ENCODE data around the gene ELMO1.

- TF ChIP-seq, protein P1, sequence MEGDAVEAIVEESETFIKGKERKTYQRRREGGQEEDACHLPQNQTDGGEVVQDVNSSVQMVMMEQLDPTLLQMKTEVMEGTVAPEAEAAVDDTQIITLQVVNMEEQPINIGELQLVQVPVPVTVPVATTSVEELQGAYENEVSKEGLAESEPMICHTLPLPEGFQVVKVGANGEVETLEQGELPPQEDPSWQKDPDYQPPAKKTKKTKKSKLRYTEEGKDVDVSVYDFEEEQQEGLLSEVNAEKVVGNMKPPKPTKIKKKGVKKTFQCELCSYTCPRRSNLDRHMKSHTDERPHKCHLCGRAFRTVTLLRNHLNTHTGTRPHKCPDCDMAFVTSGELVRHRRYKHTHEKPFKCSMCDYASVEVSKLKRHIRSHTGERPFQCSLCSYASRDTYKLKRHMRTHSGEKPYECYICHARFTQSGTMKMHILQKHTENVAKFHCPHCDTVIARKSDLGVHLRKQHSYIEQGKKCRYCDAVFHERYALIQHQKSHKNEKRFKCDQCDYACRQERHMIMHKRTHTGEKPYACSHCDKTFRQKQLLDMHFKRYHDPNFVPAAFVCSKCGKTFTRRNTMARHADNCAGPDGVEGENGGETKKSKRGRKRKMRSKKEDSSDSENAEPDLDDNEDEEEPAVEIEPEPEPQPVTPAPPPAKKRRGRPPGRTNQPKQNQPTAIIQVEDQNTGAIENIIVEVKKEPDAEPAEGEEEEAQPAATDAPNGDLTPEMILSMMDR (conservative IDR thresholded peaks at IDR 0.05; ENCODE audit: low read depth, low read length): no peak
- TF ChIP-seq EZH2phosphoT487 (IDR thresholded peaks at IDR 0.05; ENCODE audit: borderline replicate concordance, low read length) (no peak), EZH2 (IDR thresholded peaks at IDR 0.05; ENCODE audit: low read length, unreplicated experiment) (no peak)
Observed at GRCh38 chr7:37405603-37406122, 43.0 kb downstream of the ELMO1 start.
